Upper lobe of left lung (tissue), 6 donors: ENCODE results near the gene CNTROB. TPM values are rescaled to one million over a fixed set of nuclear protein-coding genes. Genes with fewer than 3 reads are reported as not detected.

ENCODE experiments used
- ATAC-seq, 2 donors: fragments of 200-7000 bp; cut with Tn5 transposase; one replicate each; pipeline ENCODE4 v1.9.1; 2022; ENCODE audit warnings: mild to moderate bottlenecking in 2 of 2, moderate library complexity in 2 of 2; ENCODE audit not compliant: low FRiP score in 2 of 2
- DNase-seq, 2 donors: peaks; one replicate each; pipeline ENCODE4 v3.0.0-alpha.2; 2019 to 2020
- H3K27ac ChIP-seq, 4 donors: fragments of 200-600 bp; sonication (generic); one replicate each; pipeline ENCODE4 v1.5.1; 2016 to 2019
- H3K27me3 ChIP-seq, 4 donors: fragments of 200-600 bp; sonication (generic); one replicate each; pipeline ENCODE4 v1.5.1; 2017 to 2019
- H3K36me3 ChIP-seq, 4 donors: fragments of 200-600 bp; sonication (generic); one replicate each; pipeline ENCODE4 v1.5.1; 2016 to 2019
- H3K4me1 ChIP-seq, 4 donors: fragments of 200-600 bp; sonication (generic); one replicate each; pipeline ENCODE4 v1.5.1; 2018 to 2019
- H3K4me3 ChIP-seq, 4 donors: fragments of 200-600 bp; sonication (generic); one replicate each; pipeline ENCODE4 v1.5.1; 2017 to 2019; ENCODE audit warnings: mild to moderate bottlenecking in 2 of 4, moderate library complexity in 1 of 4
- H3K9me3 ChIP-seq, 4 donors: fragments of 200-600 bp; sonication (generic); one replicate each; pipeline ENCODE4 v1.5.1; 2018 to 2019
- EP300 ChIP-seq, 4 donors: sonication (generic); formaldehyde crosslinking; IDR thresholded peaks; one replicate each; pipeline ENCODE4 v1.5.1; 2017; ENCODE audit warnings: antibody characterized with exemption in 4 of 4, control low read depth in 2 of 4
- POLR2A ChIP-seq, 4 donors: fragments of 450-650 bp; IDR thresholded peaks; one replicate each; pipeline ENCODE4 v1.5.1; 2016 to 2017; ENCODE audit warnings: antibody characterized with exemption in 4 of 4, mild to moderate bottlenecking in 2 of 4
- POLR2AphosphoS5 ChIP-seq, 2 donors: sonication (generic); formaldehyde crosslinking; IDR thresholded peaks; one replicate each; pipeline ENCODE4 v1.5.1; 2017; ENCODE audit warnings: antibody characterized with exemption in 2 of 2
- WGBS, 2 donors: methylation state at CpG; one replicate each; pipeline ENCODE4 v1.1.5; 2017 to 2018; 5-methylcytosine and 5-hydroxymethylcytosine counted together
- total RNA-seq, 6 donors: library from RNA; depleted of rRNA in 4 of 6; stranded (reverse); fragments of >200 nt in 4 of 6; gene quantifications; one replicate each; pipeline versions ENCODE4 v1.1.0 to v1.2.1, GENCODE V29; 2016 to 2021
- TF ChIP-seq, protein P1 (sequence below), 6 experiments: fragments of 450-650 bp in 4 of 6; fragments of 200-600 bp in 2 of 6; sonication (generic) in 2 of 6; IDR thresholded peaks; one replicate each; pipeline ENCODE4 v1.5.1; 2016 to 2019; ENCODE audit warnings: antibody characterized with exemption in 6 of 6
- donor health status: DM: no; HTN: no; CAD: no; lungs with moderate emphysema.
- donor health status: DM: no; HTN: yes; CAD: no; lungs with severe emphysema.

The CNTROB gene
- total RNA-seq, 6 donors from 2014 or later = 50.6 to 216 (median 88.3) TPM

DNA sequence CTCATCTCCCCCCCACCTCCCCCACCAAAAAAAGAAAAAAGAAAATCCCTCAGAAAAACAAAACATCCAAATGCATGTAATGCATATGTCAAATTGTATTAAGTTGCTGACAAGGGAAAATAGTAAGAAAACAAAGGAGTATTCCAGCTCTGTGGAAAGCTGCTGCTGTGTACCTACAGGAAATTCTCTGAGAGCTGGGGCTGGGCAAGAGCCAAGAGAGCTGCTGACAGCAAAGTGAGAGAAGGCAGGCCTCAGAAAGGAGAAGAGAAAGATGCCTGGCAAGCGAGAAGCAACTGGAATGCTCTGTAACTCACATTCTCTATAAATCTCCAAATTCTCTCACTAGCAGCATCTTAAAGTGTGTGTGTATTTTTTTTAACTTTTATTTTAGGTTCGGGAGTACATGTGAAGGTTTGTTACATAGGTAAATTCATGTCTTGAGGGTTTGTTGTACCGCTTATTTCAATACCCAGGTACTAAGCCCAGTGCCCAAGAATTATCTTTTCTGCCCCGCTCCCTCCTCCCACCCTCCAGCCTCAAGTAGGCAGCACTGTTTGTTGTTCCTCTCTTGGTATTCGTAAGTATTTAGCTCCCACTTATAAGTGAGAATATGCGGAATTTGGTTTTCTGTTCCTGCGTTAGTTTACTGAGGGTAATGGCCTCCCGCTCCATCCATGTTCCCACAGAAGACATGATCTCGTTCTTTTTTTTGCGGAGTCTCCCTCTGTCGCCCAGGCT, 24.4 kb downstream of the CNTROB start:
- peak overlapping the region; percentile 0 to 70 (median 64) for H3K27ac ChIP-seq
- WGBS, 2 donors = 60 to 61% methylated on average over 11 of the region's 11 CpGs
- DNase-seq (peak in 1 of 2 donors; percentile 80), ATAC-seq (peak; percentile 65 to 78)
- peaks cover 0 to 23% (median 9%) of the 10 kb centered on the region in 4 donors for H3K4me1 ChIP-seq
- no peaks in the 10 kb centered on the region for H3K36me3 ChIP-seq
- H3K4me3 ChIP-seq = no peak overlapping the region
- no peaks in the 10 kb centered on the region for H3K27me3 ChIP-seq
- TF ChIP-seq, protein P1, sequence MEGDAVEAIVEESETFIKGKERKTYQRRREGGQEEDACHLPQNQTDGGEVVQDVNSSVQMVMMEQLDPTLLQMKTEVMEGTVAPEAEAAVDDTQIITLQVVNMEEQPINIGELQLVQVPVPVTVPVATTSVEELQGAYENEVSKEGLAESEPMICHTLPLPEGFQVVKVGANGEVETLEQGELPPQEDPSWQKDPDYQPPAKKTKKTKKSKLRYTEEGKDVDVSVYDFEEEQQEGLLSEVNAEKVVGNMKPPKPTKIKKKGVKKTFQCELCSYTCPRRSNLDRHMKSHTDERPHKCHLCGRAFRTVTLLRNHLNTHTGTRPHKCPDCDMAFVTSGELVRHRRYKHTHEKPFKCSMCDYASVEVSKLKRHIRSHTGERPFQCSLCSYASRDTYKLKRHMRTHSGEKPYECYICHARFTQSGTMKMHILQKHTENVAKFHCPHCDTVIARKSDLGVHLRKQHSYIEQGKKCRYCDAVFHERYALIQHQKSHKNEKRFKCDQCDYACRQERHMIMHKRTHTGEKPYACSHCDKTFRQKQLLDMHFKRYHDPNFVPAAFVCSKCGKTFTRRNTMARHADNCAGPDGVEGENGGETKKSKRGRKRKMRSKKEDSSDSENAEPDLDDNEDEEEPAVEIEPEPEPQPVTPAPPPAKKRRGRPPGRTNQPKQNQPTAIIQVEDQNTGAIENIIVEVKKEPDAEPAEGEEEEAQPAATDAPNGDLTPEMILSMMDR (IDR thresholded peaks at IDR 0.05) = no peak
- TF ChIP-seq EP300 (IDR thresholded peaks at IDR 0.05) = peak in 3 of 4 donors; percentile 67 to 92 (median 69)
- peak in 1 of 4 donors; percentile 31 for TF ChIP-seq POLR2A (IDR thresholded peaks at IDR 0.05)
- peak; percentile 29 to 45 for TF ChIP-seq POLR2AphosphoS5 (IDR thresholded peaks at IDR 0.05)
- no peaks in the 10 kb centered on the region for H3K9me3 ChIP-seq

DNA sequence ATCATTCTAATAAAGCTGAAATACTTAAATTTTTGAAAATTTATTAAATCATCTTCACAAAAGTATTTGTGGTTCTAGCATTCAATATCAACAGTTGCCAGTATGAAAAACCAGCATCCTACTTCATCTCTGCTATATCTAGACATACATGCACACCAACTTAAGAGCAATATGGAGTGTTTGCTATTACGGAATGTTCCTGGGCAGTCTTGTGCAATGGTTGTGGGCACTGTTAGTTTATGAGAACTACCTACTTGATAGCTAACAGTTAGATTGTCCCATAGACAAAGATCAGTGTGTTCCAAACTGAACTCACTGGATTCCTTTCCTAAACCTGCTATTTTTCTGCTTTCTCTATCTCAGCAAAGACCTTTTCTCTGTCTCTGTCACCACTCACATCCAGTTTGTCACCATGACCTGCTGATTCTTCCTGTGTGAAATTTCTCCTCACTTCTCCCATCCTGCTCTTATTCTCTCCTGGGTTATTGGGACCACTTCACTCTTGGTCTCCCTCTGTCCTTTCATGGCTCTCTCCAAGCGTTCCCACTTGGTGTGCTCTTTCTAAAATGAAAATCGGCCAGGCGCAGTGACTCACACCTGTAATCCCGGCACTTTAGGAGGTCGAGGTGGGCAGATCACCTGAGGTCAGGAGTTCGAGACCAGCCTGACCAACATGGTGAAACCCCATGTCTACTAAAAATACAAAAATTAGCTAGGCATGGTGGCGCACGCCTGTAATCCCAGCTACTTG, 27.7 kb downstream of the CNTROB start:
- Histone ChIP-seq H3K4me1 (peaks cover 0 to 18% (median 9%) of the 10 kb centered on the region in 4 donors), H3K9me3 (no peaks in the 10 kb centered on the region), H3K27me3 (no peaks in the 10 kb centered on the region), H3K4me3 (no peak overlapping the region), H3K27ac (peak overlapping the region; percentile 55 to 88 (median 70)), H3K36me3 (no peaks in the 10 kb centered on the region)
- peak in 1 of 2 donors; percentile 74 for DNase-seq
- peak; percentile 45 to 84 for ATAC-seq
- 60 to 81% methylated on average over 9 of the region's 9 CpGs for WGBS, 2 donors
- TF ChIP-seq POLR2A (IDR thresholded peaks at IDR 0.05) (peak in 1 of 4 donors; percentile 48), EP300 (IDR thresholded peaks at IDR 0.05) (peak in 3 of 4 donors; percentile 87 to 98 (median 93)), POLR2AphosphoS5 (IDR thresholded peaks at IDR 0.05) (peak; percentile 43 to 67)
- TF ChIP-seq, protein P1 (IDR thresholded peaks at IDR 0.05) = no peak

- Histone ChIP-seq H3K27me3 (no peaks in the 10 kb centered on the region), H3K36me3 (no peaks in the 10 kb centered on the region), H3K4me1 (peaks cover 0 to 9% (median 5%) of the 10 kb centered on the region in 4 donors), H3K27ac (peak overlapping the region in 2 of 4 donors; percentile 84 to 88), H3K9me3 (no peaks in the 10 kb centered on the region), H3K4me3 (no peak overlapping the region)
- TF ChIP-seq, protein P1 (IDR thresholded peaks at IDR 0.05) = no peak
- no peak for TF ChIP-seq POLR2A (IDR thresholded peaks at IDR 0.05)
- TF ChIP-seq EP300 (IDR thresholded peaks at IDR 0.05) = no peak
- TF ChIP-seq POLR2AphosphoS5 (IDR thresholded peaks at IDR 0.05) = no peak
- no peak for DNase-seq
- ATAC-seq = no peak
- 61 to 62% methylated on average over 2 of the region's 2 CpGs for WGBS, 2 donors
These were observed 29.4 kb downstream of the CNTROB start for GRCh38 chr17:7961421-7961820.

DNA sequence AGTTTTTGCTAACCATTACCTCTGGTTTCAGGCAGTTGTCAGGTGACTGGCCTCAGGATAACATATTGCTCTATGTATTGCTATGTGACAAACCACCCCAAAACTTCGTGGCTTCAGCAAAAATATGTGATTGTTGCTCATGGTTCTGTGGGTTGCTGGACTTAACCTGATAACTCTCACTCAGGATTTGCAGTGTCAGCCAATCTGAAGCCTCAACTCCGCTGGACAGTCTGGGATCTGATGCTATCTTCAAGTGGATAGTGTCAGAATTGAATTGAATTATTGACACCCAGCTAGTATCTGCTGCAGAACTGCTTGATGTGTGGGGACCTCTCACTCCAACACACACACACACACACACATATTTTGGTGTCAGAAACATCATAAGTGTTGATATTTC, 35.7 kb downstream of the CNTROB start:
- no peaks in the 10 kb centered on the region for H3K27me3 ChIP-seq
- no peak overlapping the region for H3K4me3 ChIP-seq
- TF ChIP-seq EP300 (IDR thresholded peaks at IDR 0.05) (no peak), POLR2AphosphoS5 (IDR thresholded peaks at IDR 0.05) (no peak), POLR2A (IDR thresholded peaks at IDR 0.05) (no peak)
- TF ChIP-seq, protein P1 (IDR thresholded peaks at IDR 0.05) = no peak
- H3K4me1 ChIP-seq = no peaks in the 10 kb centered on the region
- H3K9me3 ChIP-seq = no peaks in the 10 kb centered on the region
- no peaks in the 10 kb centered on the region for H3K36me3 ChIP-seq
- H3K27ac ChIP-seq = no peak overlapping the region
- DNase-seq (no peak), ATAC-seq (no peak)
- 59 to 61% methylated on average over 2 of the region's 2 CpGs for WGBS, 2 donors
